Measurements from ENCODE around the gene DOCK2. TPM values are rescaled to one million over a fixed set of nuclear protein-coding genes. Genes with fewer than 3 reads are reported as not detected.
A peak's percentile ranks its signal among the peaks of the same experiment; 100 is the strongest.

DOCK2 gene
- polyA plus RNA-seq, 1 donor, result 2.6 TPM

DNA sequence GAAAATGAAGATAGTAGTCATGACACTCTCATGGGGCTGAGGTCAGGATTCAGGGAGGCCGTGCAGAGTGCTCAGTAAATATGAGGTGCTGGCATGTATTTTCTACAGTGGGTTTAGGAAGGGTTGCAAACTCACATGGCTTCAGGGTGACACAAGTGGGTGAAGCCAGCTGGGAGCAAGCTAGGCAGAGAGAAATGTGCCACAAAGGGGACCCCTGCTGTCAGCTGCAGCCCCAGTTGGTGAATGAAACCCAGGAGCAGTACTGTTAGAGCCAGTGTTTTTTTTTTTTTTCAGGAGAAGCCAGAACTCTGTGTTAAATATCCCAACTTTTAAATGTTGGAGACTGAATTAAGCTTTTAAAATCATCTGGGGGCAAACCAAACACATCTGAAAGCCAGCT, 267.9 kb downstream of the DOCK2 start:
- DNase-seq, result no peak

DNA sequence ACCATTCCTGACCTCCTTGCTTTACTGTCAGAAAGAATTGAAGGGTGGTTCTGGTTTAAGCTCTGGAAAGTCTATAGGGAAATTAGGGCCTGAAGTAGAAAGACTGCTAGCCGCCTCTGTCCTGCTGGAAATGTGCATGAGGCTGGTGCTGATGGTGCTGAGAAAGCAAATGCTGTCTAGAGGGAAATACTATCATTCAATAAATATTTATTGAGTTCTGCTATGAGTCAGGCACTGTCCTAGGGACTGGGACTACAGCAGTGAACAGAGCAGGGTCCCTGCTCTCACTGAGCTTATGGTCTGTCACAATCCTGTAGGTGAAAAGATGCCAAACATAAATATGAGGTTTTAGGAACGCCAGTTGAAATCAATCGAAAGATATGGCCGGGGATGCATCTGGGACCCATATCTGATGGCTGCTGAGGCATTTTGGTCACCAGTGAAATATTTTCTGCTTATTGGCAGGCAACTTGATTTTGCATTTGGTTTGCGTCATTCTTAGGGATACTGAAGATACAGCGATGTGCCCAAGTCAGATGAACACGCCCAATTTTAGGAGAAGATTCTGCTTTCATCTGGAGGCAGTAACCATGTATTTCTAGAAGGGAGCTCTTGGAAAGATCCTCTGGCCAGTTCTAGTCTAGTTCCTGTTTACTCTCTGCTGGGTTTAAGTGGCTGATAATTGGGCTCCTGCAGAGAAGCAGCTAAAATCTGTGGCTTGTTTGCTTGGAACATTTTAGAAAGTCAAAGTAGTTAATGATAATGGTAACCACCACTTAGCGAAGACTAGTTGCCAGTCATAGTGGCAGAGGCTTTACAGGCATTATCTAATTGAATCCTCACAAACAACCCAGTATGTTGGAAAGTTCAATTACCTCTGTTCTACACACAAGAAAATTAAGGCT, 269.9 kb downstream of the DOCK2 start:
- no peak for DNase-seq

DNA sequence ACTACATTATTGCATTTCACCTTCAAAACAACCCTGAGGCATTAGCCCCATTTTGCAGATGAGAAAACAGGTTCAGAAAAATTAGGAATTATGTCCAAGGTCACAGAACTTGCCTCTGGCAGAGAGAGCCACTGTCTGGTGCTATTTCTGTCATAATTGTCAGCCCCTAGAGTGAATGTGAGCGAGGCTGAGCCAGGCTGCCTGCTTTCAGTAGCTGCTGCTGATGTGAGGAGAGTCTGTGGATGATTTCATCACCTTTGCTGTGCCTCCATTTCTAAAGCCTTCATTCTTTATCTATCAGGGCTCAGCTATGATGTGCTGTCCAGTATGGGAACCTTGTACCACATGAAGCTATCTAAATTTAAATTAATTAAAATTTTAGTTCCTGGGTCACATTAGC, 271.8 kb downstream of the DOCK2 start:
- DNase-seq, result no peak

DNA sequence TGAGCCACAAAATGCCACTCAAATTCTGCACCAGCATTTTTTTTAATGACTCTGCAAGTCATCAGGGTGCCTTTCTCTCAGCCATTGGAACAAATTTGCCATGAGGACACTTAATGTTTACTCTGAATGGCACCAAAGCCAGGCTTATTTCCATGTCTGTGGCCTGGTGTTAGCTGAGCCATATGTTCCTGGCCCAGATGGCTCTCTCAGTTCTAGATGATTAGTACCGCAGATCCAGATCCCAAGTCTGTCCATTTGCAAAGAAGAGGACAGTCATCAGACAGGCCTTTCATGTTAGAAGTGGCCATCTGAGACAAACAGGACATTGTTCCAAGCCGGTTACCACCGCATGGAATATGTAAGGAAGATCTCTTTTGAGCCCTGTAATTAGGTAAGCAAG, 272.9 kb downstream of the DOCK2 start:
- DNase-seq, result no peak

GRCh38 chr5:169910393-169910792, 273.3 kb downstream of the DOCK2 start:
- DNase-seq, result no peak

DNA sequence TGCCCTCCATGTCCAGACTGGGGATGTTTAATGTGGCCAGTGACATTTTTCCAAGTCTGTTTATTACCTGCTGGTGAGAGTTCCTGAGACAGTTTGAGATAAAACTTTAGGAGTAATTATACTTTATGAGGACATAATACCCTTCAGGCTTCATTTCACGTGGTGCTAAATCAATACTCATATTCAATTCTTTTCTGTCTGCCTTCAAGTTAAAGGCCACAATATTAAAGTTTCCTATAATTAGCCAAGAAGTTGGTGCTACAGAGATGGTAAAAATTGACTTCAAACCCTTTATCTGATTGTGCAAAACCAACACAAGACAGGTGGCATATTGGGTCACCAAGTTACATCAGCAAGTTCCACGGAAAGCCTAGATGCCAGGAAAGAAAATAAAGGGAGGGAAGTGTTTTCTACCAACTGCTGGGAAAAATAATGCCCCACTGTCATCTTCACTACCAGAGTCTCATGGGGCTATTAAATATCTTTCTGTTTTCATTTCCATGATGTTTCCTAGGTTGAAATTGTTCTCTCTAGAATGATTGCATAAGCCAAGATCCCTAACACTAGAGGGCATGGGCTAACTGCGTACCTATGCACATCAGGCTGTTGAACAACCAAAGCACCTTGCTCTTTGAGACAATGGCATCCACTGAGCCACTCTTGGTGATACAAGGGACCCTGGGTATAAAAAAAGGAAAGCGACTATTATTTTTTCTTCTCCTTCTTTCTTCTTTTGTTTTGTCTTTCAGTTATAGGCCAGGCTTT, 274.6 kb downstream of the DOCK2 start:
- DNase-seq, result no peak

GRCh38 chr5:169913479-169913878, 276.4 kb downstream of the DOCK2 start:
- DNase-seq, result no peak

DNA sequence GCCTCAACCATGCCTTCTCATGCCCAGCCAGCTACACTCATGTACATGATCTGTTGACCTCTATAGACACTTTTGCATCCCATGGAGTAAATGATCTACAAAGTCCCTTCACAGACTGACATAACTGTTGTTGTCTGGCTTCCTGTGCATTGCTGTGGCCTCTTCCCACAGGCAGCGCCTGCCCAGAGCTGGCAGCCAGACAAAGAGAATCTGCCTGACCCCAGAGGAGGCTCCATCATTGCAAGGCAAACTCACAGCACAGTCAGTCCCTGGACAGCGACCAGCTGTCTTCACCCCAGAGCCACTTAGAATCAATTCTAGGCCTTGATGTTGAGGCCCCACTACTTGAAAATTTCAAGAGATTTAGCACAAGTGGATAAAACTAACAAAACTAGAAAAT, 277.7 kb downstream of the DOCK2 start:
- peak; percentile 33 for DNase-seq

DNA sequence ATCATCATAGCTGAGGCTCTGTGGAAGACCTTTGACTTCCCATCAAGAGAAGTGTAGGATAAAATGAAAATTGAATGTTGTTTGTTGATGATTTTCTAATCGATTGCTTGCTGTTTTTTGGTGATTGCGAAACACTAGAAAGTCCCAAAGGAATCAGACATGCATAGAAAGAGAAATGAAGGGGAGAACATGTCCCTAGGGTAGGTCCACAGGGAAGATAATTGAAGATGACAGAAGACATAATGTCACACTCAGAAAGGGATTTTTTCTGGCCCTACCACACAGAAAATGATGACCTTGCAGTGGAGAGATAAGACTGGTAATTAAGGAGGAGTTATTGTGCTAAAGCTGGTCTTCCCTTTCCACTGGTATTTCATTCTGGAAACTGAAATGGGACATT, 280.4 kb downstream of the DOCK2 start:
- no peak for DNase-seq

- DNase-seq, result no peak
Measured at GRCh38 chr5:169918228-169918627, 281.2 kb downstream of the DOCK2 start.

GRCh38 chr5:169920474-169920873, 283.4 kb downstream of the DOCK2 start:
- no peak for DNase-seq

DNA sequence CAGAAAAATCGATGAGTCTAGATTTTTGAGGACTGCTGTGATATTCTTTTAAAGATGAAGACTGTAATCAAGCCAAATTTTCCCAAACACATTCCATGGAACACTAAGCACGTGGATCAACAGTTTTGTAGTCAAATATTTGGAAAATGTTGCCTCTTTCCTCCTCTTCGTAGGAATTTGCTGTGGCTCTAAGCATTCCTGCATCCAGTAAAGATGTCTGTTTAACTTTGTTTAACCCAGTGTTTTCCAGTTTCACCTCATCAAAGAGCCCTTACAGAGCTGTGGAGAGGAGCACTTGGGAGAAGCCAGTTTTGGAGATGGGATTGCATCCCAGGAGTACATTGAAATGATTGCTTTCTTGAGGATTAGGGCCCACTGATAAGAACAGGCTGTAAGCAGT, 284.3 kb downstream of the DOCK2 start:
- no peak for DNase-seq

DNA sequence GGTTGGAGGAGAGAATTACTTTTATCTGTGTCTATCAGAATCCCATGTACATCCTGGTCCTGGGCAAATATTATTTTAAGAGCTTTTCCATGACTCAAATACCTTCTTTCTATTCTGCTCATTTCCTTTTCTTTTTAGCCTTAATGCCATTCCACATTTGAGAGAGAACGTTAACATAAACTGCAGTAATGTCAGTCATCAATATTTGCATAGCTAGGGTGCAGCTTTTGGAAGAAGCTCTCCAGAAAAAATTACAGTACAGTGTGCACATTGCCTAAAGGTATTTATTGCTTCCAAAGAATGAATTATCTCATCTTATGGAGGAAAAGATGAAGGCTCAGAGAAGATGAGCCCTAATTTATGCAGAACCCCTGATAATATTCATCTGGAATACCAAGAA, 284.9 kb downstream of the DOCK2 start:
- DNase-seq, result no peak

GRCh38 chr5:169922474-169922873, 285.4 kb downstream of the DOCK2 start:
- DNase-seq, result no peak

GRCh38 chr5:169923988-169924387, 286.9 kb downstream of the DOCK2 start:
- DNase-seq, result no peak

GRCh38 chr5:169933127-169933526, 296.1 kb downstream of the DOCK2 start:
- DNase-seq, result no peak

GRCh38 chr5:169933616-169934015, 296.5 kb downstream of the DOCK2 start:
- DNase-seq, result peak; percentile 24

- no peak for DNase-seq
Measured at GRCh38 chr5:169934990-169935389, 297.9 kb downstream of the DOCK2 start.

DNA sequence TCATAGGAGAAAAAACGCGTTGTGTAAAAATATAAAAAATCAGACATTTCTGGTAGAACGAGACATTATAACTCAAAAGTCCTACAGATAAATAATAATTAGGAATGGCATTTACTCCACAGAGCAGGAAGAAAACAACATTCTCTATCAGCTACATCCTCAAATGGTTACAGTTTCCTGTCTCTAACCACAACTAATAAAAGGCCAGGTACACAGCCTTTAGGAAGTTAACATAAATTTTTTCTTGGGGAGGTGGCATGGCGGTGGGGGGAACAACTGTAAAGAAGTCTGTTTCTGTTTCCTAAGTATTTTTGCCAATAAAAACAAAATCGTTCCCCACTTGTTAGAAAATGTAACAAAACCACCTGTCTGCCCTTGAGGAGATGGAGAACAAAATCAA, 298.7 kb downstream of the DOCK2 start:
- DNase-seq, result no peak

GRCh38 chr5:169938439-169938838, 301.4 kb downstream of the DOCK2 start:
- no peak for DNase-seq

DNA sequence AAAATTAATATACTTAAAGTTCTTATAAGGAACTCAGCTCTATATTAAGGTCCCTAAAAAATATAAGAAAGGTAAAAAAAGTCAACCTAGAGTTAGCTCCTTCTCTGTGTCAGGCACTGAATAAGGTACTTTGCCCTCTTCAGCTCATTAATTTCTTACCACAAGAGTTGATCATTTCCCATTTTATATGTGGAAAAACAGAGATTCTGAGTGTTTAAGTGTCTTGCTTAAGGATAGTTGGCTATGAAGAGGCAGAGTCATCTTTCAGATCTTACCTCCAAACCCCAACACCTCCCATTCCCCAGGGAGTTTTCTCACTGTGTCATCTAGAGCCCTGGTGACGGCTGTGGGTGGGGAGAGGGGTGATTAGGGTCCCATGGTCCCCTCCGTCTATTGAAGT, 302.7 kb downstream of the DOCK2 start:
- no peak for DNase-seq

DNA sequence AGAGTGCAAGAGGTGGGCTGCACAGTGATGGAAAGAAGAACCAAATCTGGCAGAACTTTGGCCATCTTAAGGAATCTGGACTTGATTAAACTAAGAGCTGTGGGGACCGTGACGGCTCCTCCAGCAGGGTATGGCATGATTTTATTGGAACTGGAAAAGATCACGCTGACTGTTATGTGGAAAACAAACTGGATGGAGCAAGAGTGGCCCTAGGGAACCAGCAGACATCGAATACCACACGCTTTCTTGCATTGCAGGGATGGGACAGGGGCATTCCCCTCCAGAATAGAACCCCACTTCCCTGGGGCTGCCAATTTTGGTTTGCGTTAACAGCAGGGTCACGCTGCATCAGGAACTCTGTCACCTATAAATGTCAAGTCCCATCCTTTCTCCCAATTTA, 304.5 kb downstream of the DOCK2 start:
- no peak for DNase-seq

DNA sequence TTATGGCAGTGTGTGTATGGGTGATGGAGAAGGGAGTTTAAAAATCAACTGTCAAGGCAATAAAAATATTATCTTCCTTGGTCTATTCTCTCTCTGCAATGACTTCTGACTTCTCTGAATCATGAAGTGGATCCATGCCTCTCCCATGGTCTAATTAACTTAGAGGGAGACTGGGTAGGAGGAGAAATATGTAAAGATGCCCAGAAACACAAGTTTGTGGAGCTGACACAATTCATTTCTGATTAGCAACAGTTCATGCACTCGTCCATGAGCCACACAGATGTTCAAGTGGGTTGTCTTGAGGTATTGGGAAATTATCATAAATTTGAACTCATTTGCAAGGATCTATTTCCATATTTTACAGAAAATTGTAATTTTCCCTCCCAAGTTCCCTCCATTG, 305.1 kb downstream of the DOCK2 start:
- no peak for DNase-seq

DNA sequence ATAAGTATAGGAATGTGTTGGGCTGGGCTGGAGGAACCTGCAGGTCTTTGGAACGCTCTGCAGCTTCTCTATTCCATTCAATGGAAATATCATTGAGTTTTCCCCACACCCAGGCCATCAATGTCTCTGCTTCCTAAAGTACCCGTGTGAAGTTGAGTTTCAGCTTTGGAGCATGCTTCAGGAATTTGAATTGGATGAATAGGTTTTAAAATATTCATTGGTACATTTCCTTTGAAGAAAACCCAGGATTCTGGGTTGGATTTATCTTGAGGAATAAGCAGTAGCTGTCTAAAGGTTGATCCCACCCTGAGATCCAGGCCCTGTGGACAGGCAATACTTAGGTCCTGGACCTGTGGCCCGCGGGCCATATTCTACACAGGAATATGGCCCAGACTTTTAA, 306.0 kb downstream of the DOCK2 start:
- DNase-seq, result no peak

Data from left kidney (tissue), 2 donors.